Chondrocyte (in vitro differentiated cells): ENCODE results near the gene AUTS2. TPM values are rescaled to one million over a fixed set of nuclear protein-coding genes. Genes with fewer than 3 reads are reported as not detected.
"Not testable (repeated sequence)": the region's sequence is repeated elsewhere in the genome, so short reads cannot be mapped to it uniquely, and the experiment has no call there.

Source experiments
- DNase-seq: peaks from one replicate; pipeline ENCODE4 v3.0.0; 2021; ENCODE audit warnings: mixed read lengths, low spot score
- H3K27ac Mint-ChIP-seq: one replicate; pipeline ENCODE4 v1.8.0; 2021; ENCODE audit warnings: mild to moderate bottlenecking, moderate library complexity, mixed read lengths; ENCODE audit not compliant: unreplicated experiment
- H3K27me3 Mint-ChIP-seq: 2 replicates; pipeline ENCODE4 v1.8.0; 2021; ENCODE audit warnings: low read depth, mixed read lengths
- H3K36me3 Mint-ChIP-seq: 2 replicates; pipeline ENCODE4 v1.8.0; 2021; ENCODE audit warnings: low read depth, mixed read lengths
- H3K4me1 Mint-ChIP-seq: 2 replicates; pipeline ENCODE4 v1.8.0; 2021; ENCODE audit warnings: low read depth, mild to moderate bottlenecking, mixed read lengths
- H3K4me3 Mint-ChIP-seq: one replicate; pipeline ENCODE4 v1.8.0; 2021; ENCODE audit warnings: mild to moderate bottlenecking, moderate library complexity, mixed read lengths; ENCODE audit not compliant: unreplicated experiment
- H3K9me3 Mint-ChIP-seq: 2 replicates; pipeline ENCODE4 v1.8.0; 2021; ENCODE audit warnings: low read depth, mixed read lengths
- total RNA-seq: library from RNA; stranded (reverse); gene quantifications from 3 replicates; pipeline ENCODE4 v1.2.1, GENCODE V29; 2021
- TF ChIP-seq, protein P1 (sequence below): fragments of 200-600 bp; sonication (generic); IDR thresholded peaks from 2 replicates; pipeline ENCODE4 v1.5.0; 2021; ENCODE audit warnings: antibody characterized with exemption, mild to moderate bottlenecking, moderate library complexity

Gene AUTS2
- total RNA-seq, 1 donor from 2014 or later, result 31.5 TPM

DNA sequence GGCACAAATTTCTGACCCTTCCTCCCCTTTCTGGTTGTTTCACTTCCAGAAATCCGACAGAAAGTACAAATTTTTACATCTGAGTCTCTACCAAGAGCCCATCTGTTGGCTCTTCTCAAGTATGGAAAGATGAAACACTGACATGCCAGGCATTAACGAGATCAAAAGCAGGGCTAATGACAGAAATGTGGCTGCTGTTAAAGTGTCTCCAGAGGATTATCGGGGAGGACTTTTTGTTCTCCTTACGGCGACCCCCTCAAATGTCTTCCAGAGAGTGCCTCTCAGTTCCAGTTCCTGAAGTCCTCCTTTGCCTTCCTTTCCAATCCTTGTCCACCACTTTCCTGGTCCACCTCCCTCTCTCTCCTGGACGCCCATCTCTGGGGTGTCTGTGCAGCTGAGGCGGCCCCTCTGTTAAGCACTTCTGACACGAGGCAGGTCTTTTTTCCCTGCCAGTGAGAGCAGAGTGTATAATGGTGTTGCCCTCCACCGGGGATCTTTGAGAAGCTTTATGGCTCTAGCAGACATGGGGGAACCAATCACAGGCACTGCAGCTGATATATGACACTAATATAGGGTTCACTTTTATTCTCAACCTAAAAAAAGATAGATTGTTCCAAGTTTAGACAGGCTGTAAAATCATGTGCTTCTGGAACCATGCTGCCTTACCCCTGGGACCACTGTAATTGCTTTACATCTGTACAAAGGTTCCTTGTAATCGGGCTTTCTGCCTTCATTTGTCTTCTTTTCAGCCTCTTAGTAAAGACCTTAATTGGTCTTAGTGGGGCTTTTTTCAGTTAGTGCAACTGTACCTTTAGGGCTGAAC lies 757.1 kb downstream of the AUTS2 start:
- DNase-seq, result no peak

DNA sequence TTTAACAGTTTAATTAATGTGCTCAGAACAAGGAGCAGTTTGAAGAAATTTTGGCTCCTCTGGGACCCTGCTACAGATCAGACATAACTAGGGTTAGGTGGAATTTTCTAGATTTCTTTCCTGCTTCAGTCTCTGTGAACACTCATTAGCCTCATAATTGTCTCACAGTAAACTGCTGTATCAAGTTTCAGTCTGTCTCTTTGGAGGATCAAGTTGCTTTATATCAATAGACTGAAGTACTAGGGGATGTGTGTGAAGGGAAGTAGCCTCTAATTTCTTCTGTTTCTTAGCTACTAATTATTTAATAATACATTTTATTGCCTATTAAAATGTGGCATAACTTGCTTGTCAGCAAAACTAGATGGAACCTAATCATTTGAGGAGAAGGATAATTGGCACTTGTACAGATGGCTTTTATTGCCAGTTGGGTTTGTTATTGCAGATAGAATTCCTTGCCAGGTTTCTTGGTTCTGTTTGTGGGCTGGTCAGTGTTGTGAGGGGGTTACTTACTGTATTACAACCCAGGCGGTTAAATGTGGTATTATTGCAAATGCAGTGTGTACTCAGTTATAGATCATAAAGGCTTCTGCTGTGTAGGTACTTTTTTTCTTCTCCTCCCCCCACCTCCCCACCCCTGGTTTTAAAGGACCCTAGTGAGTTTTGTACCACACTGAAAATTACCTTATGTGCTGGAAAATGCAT lies 758.0 kb downstream of the AUTS2 start:
- Mint-ChIP-seq H3K4me3 (no peak overlapping the region), H3K4me1 (peaks cover 22% of the 10 kb centered on the region), H3K27me3 (no peaks in the 10 kb centered on the region), H3K27ac (no peak overlapping the region), H3K36me3 (no peaks in the 10 kb centered on the region), H3K9me3 (no peaks in the 10 kb centered on the region)
- no peak for DNase-seq
- TF ChIP-seq, protein P1, sequence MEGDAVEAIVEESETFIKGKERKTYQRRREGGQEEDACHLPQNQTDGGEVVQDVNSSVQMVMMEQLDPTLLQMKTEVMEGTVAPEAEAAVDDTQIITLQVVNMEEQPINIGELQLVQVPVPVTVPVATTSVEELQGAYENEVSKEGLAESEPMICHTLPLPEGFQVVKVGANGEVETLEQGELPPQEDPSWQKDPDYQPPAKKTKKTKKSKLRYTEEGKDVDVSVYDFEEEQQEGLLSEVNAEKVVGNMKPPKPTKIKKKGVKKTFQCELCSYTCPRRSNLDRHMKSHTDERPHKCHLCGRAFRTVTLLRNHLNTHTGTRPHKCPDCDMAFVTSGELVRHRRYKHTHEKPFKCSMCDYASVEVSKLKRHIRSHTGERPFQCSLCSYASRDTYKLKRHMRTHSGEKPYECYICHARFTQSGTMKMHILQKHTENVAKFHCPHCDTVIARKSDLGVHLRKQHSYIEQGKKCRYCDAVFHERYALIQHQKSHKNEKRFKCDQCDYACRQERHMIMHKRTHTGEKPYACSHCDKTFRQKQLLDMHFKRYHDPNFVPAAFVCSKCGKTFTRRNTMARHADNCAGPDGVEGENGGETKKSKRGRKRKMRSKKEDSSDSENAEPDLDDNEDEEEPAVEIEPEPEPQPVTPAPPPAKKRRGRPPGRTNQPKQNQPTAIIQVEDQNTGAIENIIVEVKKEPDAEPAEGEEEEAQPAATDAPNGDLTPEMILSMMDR, result no peak

More for the DNA sequence above, 757.1 kb downstream of the AUTS2 start:
- Mint-ChIP-seq H3K4me1 (peaks cover 22% of the 10 kb centered on the region), H3K27ac (no peak overlapping the region), H3K9me3 (no peaks in the 10 kb centered on the region), H3K4me3 (no peak overlapping the region), H3K27me3 (no peaks in the 10 kb centered on the region), H3K36me3 (no peaks in the 10 kb centered on the region)
- TF ChIP-seq, protein P1, result no peak

- Mint-ChIP-seq H3K4me3 (no peak overlapping the region), H3K36me3 (no peaks in the 10 kb centered on the region), H3K9me3 (no peaks in the 10 kb centered on the region), H3K27ac (peak overlapping the region; percentile 62), H3K27me3 (no peaks in the 10 kb centered on the region), H3K4me1 (peaks cover 22% of the 10 kb centered on the region)
- DNase-seq, result no peak
- TF ChIP-seq, protein P1, result no peak
These were observed 758.6 kb downstream of the AUTS2 start for GRCh38 chr7:70356787-70357328.

DNA sequence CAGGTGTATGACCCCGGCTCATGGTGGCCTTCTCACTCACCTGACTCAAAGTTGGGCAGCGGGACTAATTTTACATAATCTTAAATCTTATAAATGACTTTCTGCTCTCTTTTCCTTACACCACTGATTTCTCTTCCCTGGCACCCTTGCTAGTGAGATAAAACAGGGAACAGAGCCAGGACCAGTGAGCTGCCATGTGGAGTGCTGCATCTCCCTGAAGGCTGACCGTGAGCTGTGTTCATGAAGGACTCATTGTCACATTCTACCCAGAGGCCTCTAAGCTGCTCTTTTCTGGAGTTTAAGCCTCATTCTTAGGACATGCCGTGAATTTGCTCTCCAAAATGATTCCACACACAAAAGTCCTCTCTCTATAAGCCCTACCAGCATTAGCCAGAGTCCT lies 762.3 kb downstream of the AUTS2 start:
- Mint-ChIP-seq H3K4me3 (no peak overlapping the region), H3K27me3 (no peaks in the 10 kb centered on the region), H3K9me3 (no peaks in the 10 kb centered on the region), H3K4me1 (peaks cover 20% of the 10 kb centered on the region), H3K36me3 (no peaks in the 10 kb centered on the region), H3K27ac (no peak overlapping the region)
- DNase-seq, result no peak
- TF ChIP-seq, protein P1, result no peak

- no peak overlapping the region for H3K27ac Mint-ChIP-seq
- H3K27me3 Mint-ChIP-seq, result no peaks in the 10 kb centered on the region
- H3K36me3 Mint-ChIP-seq, result no peaks in the 10 kb centered on the region
These were observed 763.5 kb downstream of the AUTS2 start for GRCh38 chr7:70361821-70362220.

DNA sequence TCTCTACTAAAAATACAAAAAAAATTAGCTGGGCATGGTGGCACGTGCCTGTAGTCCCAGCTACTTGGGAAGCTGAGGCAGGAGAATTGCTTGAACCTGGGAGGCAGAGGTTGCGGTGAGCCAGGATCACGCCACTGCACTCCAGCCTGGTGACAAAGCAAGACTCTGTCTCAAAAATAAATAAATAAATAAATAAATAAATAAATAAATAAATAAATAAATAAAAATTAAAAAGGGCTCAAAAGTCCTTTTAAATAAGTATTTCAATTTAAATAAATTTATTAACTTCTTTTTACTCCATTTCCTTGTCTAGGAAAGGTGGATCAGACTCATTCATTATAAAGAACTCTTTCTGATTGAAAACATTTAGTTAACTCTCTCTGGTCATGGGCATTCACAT lies 766.1 kb downstream of the AUTS2 start:
- H3K4me3 Mint-ChIP-seq, H3K27ac Mint-ChIP-seq, H3K4me1 Mint-ChIP-seq, H3K9me3 Mint-ChIP-seq, H3K36me3 Mint-ChIP-seq, H3K27me3 Mint-ChIP-seq, DNase-seq: not testable (repeated sequence)

More at GRCh38 chr7:70361821-70362220, 763.5 kb downstream of the AUTS2 start:
- Mint-ChIP-seq H3K4me3 (no peak overlapping the region), H3K4me1 (peaks cover 8% of the 10 kb centered on the region), H3K9me3 (no peaks in the 10 kb centered on the region)
- TF ChIP-seq, protein P1, result no peak
- no peak for DNase-seq
